ENCODE results near the gene MTX2.

The MTX2 gene

GRCh38 chr2:176269319-176270099 is at the start of gene MTX2:
Gene MTX2 (plus strand): TSS chr2:176269442. CDS start chr2:176269630, 188 bp downstream.
- DNase-seq, result peak in 57 of 58 donors; percentile 17 to 89 (median 66)

GRCh38 chr2:176227874-176228273 is 41.4 kb upstream of the MTX2 start:
- DNase-seq, result no peak

- no peak for DNase-seq
Observed at GRCh38 chr2:176234156-176234555, 35.1 kb upstream of the MTX2 start.

GRCh38 chr2:176234940-176235339 is 34.3 kb upstream of the MTX2 start:
- DNase-seq, result no peak

GRCh38 chr2:176237456-176237855 is 31.8 kb upstream of the MTX2 start:
- no peak for DNase-seq

GRCh38 chr2:176239031-176239430 is 30.2 kb upstream of the MTX2 start:
- no peak for DNase-seq

GRCh38 chr2:176240301-176240700 is 28.9 kb upstream of the MTX2 start:
- no peak for DNase-seq

- DNase-seq, result peak in 11 of 58 donors; percentile 0 to 37 (median 10)
Observed at GRCh38 chr2:176242276-176242675, 27.0 kb upstream of the MTX2 start.

GRCh38 chr2:176246331-176246730 is 22.9 kb upstream of the MTX2 start:
- DNase-seq, result peak in 41 of 58 donors; percentile 1 to 81 (median 29)

GRCh38 chr2:176247859-176248258 is 21.4 kb upstream of the MTX2 start:
- DNase-seq, result no peak

GRCh38 chr2:176251928-176252327 is 17.3 kb upstream of the MTX2 start:
- DNase-seq, result no peak

GRCh38 chr2:176260689-176261088 is 8.6 kb upstream of the MTX2 start:
- DNase-seq, result no peak

GRCh38 chr2:176261136-176261535 is 8.1 kb upstream of the MTX2 start:
- no peak for DNase-seq

- no peak for DNase-seq
Observed at GRCh38 chr2:176268976-176269318, 295 bp upstream of the MTX2 start.

- DNase-seq, result no peak
Observed at GRCh38 chr2:176270100-176270750, 983 bp downstream of the MTX2 start.

GRCh38 chr2:176272870-176273459 is 3.7 kb downstream of the MTX2 start:
- DNase-seq, result no peak

- DNase-seq, result no peak
Observed at GRCh38 chr2:176278927-176279326, 9.7 kb downstream of the MTX2 start.

GRCh38 chr2:176280156-176280555 is 10.9 kb downstream of the MTX2 start:
- no peak for DNase-seq

- no peak for DNase-seq
Observed at GRCh38 chr2:176280867-176281658, 11.8 kb downstream of the MTX2 start.

- no peak for DNase-seq
Observed at GRCh38 chr2:176283291-176284068, 14.2 kb downstream of the MTX2 start.

All from anterior cingulate cortex (tissue), 58 donors.